ENCODE data around the gene PGR. TPM values are rescaled to one million over a fixed set of nuclear protein-coding genes. Genes with fewer than 3 reads are reported as not detected.

The PGR gene
- total RNA-seq, 4 donors from 2014 or later = 1.9 to 7.0 (median 4.2) TPM

- no peak for TF ChIP-seq CTCF (IDR thresholded peaks at IDR 0.05; ENCODE audit: low read depth)
These were observed 926 bp downstream of the PGR start for GRCh38 chr11:101128571-101129202.

- no peak for TF ChIP-seq CTCF (IDR thresholded peaks at IDR 0.05; ENCODE audit: low read depth)
These were observed 1.7 kb downstream of the PGR start for GRCh38 chr11:101127699-101128570.

- no peak for TF ChIP-seq CTCF (IDR thresholded peaks at IDR 0.05; ENCODE audit: low read depth)
These were observed 2.4 kb downstream of the PGR start for GRCh38 chr11:101127197-101127698.

GRCh38 chr11:101126551-101127196 is 2.9 kb downstream of the PGR start:
- no peak for TF ChIP-seq CTCF (IDR thresholded peaks at IDR 0.05; ENCODE audit: low read depth)

GRCh38 chr11:101115671-101116160 is 13.9 kb downstream of the PGR start:
- TF ChIP-seq CTCF (IDR thresholded peaks at IDR 0.05; ENCODE audit: low read depth) = no peak

- TF ChIP-seq CTCF (IDR thresholded peaks at IDR 0.05; ENCODE audit: low read depth) = no peak
These were observed 16.1 kb downstream of the PGR start for GRCh38 chr11:101113540-101113939.

- no peak for TF ChIP-seq CTCF (IDR thresholded peaks at IDR 0.05; ENCODE audit: low read depth)
These were observed 24.9 kb downstream of the PGR start for GRCh38 chr11:101104716-101105115.

Measured in subcutaneous adipose tissue (tissue), 4 donors.